COLO668 (cell line): ENCODE data around the gene TMA7B.

ENCODE experiments used
- DNase-seq: peaks from one replicate; lab custom pipeline; 2025; ENCODE audit not compliant: unreplicated experiment; lab: John Stamatoyannopoulos, UW

TMA7B gene

DNA sequence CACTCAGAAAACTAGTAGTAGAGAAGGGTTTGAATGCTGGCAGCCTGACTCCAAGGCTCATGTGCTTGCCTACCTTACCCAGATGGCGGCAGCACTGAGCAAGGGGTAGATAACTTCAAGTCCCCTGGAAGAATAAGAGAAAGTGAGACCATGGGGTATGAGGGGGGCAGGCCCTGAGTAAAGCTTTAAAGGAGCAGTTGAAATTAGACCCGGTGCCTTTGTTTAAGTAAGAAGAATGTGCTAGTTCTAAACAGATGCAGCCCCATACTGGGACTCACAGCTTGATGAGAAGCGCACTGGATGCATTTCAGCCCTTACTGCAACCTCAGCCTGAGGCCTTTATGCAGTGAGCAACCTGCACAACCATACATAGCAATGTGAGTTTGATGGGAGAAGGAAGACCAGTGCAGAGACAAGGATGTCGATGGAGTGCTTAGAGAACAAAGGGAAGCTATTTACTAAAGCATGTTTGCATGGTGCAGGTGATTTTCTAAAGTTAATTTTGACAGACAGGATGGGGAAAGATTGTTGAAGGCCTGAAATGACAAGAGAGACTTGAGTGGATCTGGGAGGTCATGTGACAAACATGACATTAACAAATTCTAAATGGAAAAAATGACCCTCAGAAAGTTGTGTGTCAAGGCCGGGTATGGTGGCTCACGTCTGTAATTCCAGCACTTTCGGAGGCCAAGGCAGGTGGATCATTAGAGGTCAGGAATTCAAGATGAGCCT lies 27.1 kb upstream of the TMA7B start:
- DNase-seq = peak; percentile 61

DNA sequence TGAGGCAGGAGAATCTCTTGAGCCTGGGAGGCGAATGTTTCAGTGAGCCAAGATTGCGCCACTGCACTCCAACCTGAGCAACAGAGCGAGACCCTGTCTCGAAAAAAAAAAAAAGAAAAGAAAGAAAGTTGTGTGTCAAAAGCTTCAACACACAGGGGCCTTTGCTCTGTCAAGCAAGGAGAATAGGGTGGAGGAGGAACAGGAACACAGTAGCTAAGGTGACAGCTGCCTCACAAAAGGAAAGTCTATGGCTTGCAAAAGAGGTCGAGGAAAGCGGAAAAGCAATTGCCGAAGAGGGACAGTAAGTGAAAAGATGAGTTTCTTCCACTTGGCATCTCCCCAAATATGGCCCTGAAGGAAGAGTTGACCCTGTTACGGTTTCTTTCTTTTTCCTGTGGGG lies 26.5 kb upstream of the TMA7B start:
- no peak for DNase-seq

DNA sequence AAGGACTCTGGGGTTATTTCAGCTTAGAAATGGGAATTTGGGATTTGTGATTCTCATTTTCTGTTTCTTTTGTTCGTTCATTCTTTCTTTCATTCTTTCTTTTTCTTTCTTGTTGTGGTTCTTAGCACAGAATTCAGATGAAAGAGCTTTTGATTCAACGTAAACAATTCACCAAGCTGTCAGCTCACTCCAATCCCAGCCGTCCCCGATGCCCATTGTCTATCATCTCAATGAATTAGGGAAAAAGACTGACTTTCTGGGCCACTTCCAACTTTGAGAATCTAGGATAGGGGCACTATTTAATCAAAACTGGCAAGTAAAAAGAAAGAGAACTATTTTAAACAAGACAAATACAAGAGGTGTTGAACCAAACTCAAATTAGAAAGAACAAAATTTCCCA lies 25.1 kb upstream of the TMA7B start:
- DNase-seq = no peak

DNA sequence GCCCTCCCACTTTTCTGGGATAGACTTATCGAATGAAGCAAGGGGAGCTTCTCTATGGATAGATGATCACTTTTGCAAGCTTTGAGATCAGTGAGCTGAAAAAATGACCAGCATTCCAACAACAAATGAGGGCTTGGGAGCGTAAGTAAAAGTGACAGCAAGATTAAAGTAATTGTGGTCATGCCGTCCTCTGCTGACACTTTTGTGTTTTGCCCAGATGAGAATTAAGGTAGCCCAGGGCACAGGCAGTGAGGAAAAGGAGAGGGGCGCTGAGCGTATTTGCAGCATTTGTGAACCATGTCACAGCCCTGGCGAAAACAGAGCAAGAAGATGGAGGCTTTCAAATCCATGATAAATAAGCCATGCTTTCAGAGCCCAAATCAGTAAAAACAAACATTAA lies 24.6 kb upstream of the TMA7B start:
- DNase-seq = no peak

DNA sequence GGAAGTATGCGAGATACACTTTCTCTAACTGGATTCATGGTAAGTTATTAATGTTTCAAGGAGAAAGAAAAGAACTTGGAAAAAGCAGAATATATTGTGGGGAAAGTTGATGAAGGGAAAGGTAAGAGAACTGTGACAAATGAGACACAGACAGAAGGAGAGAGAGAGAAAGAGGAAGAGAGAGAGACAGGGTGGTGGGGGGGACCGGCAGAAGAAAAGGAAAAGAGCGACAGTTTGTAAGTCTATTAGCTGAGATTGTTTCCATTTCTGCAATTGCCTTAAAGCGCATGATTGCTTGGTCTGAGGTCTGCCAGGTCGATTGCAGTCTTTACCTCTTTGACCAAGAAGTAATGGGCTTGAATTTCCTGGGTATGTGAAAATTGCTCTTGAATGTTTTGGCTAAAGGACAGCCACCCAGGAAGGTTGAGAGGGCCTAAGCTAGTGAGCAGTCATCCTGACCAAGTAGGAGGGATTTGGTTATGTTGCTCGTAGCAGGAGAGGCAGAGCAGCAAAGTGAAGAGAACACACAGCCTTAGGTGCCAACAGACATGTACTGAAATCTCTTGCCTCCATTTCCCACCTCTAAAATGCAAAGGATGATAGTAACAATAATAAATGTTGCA lies 23.6 kb upstream of the TMA7B start:
- no peak for DNase-seq

DNA sequence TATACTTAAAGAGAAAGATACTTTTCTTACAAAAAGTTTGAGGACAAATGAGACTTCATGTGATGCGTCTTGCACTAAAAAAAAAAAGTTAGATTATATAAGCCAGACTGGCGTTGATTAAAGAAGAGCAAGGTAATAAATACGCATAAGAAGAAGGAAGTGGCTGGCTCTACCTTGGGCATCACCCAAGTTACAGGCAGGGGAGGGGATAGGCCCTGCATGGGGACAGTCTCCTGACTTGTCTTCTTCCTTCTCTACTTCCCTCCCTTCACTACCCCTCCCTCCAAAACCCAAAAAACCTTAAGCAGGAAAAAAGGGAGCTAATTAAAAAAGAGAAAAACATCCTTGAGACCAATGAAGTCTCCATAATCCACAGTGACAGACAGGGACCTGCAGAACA lies 22.3 kb upstream of the TMA7B start:
- no peak for DNase-seq

DNA sequence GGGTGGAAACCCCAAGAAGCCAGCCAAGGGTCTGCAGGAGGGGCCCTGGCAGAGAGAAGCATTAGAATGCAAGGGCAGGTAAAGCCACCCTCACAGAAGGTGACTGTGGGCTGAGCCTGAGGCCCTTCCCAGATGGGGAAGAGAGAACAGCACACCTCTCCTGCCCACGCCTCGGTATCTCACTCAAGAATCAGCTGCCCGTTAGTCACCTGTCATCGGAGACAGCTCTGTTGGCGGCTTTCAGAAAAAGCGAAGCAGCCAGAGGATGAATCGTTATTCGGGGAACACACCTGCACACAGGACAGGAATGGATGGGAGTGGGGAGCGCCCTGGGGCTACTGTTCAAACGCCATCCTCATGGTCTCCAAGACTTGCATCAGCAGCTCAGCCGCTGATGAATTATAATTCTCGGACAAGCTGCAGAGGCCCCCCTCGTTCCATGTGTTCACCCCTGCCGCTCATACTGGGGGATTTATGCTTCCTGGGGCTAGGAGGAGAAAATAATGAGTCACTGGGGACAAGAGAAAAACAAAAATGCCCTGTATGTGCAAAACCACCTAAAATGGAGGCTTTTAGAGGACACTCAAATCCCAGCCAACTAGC lies 21.6 kb upstream of the TMA7B start:
- peak; percentile 9 for DNase-seq

DNA sequence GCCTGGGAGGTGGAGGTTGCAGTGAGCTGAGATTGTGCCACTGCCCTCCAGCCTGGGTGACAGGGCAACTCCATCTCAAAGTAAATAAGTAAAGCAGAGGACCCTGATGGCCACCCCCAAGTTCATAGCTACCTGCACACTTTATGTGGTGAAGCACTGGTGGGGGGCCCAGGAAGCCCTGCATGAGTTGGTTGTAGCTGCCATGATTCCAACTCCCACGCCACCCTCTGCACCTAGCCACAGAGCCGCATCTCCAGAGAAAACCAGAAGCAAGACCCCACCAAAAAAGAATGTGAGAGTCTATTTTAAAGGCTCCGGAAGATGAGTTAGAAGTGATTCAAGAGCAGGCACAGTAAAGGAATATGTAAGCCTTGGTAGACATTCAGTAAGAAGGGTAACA lies 20.4 kb upstream of the TMA7B start:
- no peak for DNase-seq

DNA sequence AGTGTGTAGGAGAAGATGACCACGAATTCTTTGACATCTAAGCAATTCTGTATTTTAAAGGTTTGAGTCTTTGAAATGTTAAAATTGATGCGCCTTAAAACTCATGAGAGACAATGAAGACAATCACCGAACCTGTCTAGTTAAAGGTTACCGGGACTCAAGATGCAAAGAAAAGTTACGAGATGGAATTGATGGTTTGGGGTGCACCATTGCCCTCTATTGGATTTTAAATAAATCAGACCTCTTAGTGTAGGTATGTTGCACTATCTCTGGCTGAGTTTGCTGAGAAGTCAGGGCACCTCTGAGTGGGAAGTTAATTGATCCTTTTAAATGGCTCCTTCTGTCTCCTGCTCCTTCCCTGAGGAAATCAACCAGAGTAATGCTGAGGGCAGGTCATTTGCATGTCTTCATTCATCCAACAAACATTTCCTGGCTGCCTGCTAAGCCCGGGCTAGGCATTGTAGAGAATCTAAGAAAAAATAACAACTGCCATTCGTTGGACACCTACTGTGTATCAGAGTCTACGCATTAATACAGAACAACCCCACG lies 19.4 kb upstream of the TMA7B start:
- no peak for DNase-seq

DNA sequence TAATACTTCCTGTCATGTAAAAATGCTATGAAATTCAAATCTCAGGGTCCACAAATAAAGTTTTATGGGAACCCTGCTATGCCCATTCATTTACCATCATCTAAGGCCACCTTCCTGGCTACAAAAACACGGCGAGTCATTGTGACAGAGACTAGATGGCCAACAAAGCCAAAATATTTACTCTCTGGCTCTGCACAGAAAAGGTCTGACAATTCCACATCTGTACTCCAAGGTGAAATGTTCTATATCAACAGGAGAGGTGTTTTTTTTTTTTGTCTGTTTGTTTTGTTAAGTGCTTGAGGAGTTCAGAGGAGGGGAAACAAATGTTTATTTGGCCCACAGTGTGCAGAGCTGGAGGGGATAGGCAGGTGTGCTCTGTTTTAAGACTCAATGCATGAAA lies 18.6 kb upstream of the TMA7B start:
- peak; percentile 51 for DNase-seq

DNA sequence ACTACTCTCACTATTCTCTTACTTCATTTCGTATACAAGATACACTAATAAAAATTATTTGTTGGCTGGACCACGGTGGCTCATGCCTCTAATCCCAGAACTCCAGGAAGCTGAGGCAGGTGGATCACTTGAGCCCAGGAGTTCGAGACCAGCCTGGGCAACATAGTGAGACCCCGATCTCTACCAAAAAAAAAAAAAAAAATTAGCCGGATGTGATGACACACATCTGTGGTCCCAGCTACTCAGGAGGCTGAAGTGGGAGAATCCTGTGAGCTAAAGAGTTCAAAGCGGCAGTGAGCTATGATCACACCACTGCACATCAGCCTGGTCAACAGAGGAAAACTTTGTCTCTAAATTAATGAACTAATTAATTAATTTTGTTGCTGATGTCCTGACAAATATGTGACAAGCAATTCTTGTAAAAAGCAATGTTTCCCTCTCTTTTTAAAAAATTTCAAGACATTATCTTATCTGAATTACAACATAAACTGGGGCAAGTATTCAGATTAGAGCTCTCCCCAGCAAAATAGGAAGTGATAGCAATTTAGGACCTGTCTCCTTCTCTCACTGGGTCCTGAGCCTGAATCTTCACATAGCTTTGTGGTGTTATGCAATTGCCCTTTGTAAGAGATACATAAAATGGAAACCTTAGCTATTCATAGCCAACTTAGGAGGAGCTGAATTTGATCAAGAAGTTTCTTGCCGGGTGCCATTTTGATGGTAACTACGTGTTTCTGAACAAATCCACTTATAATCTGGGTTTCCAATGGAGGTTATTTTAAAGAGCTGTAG lies 17.6 kb upstream of the TMA7B start:
- DNase-seq = no peak

DNA sequence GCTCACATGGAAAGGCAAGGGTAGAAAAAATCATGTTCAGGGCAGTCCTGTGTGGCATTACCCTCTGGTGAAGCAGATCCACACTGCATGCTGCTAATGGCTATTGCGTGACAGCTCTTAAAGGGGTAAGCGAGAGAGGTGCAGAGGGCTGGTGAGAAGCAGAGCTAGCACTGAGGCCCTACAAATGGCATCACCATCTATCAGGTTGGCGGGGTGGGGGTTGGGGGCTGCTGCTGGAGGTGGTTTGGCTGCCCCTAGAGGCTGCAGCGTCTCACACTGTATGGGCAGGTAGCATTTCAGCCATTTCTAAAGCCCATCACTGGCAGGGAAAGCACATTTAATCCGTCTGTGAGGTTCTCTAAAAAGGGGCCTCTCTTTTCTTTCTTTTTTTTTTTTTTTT lies 16.9 kb upstream of the TMA7B start:
- peak; percentile 30 for DNase-seq

DNA sequence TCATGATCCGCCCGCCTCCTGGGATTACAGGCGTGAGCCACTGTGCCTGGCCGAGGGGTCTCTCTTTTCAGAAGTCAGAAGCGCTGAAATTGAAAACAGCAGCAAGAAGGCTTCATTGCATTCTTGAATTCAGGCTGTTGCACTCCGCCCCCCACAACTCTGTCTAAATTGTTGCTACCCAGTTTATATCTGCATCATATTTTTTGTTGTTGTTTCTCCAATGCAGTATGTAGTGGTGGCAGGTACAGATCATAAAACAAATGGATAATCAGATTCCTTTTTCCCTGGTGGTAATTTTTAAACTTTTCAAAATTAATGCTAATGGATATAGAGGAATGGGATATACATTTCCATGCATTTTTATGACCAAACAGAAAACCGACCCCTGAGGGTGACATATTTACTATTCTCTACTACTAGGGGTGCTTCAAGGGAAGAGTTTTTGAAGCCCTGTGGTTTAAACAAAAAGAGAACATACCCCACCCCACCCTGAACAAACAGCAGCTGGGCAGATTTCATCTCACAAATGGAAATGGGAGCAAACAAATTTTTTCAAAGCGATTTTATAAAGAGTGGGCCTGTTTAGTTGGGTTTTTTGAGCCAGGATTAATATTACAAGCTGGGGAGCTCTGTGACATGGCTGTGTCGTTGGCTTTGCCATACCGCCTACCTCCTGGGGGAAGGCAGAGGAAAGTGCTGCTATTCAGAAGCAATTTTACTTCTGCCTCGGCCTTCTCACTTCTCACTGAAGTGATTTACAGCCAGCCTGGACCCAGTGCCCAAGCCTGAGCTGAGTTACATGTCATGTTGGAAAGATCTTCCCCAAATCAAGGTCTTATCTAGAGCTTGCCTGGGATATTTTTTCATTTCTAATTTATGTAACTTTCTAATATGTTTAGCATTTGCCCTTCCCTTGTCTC lies 16.0 kb upstream of the TMA7B start:
- peak; percentile 14 for DNase-seq

DNA sequence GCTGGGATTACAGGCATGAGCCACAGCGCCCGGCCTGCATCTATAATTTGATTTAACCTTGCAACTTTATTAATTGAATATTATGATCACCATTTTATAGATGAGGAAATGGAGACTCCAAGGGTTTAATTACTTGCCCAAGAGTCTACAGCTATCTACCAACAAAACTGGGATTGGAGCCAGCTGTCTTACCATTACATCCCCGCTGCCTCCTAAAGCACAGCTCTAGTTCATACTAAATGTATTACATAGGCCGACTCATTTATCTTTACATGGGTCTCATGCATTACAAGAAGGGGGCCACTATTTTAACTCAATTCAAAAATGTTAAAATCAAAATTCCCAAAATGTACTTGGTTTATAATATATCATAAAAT lies 14.1 kb upstream of the TMA7B start:
- DNase-seq = no peak

DNA sequence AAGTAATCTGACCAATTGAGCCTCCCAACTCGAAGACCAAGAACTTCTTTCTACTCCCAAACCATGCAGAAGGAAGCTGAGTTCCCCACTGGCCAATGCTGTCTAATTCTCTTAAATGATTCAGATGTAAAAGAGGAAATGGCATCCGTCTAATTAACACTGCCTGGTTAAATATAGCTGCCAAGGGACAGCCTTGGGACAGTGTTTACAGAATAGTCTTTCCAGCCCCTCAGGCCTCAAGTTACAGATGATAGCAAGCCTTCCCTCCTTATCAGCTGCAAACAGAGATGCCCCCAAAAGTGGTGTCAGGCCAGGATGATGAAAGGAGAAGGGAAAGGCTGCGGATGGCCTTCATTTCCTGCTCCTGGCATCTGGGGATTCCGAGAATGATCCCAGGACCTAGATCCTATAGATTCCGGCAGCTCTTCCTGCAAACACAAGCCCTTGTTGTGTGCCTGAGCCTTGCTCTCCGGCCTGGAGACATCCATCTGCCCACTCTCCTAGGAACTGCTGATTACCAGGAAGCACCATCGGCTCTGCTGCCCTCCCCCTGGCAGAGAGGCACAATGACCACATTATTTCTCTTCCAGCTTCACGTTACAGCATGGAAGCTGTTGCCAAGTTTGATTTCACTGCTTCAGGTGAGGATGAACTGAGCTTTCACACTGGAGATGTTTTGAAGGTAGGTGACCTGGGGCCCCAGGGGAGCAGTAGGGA lies 13.5 kb upstream of the TMA7B start:
- DNase-seq = peak; percentile 58

DNA sequence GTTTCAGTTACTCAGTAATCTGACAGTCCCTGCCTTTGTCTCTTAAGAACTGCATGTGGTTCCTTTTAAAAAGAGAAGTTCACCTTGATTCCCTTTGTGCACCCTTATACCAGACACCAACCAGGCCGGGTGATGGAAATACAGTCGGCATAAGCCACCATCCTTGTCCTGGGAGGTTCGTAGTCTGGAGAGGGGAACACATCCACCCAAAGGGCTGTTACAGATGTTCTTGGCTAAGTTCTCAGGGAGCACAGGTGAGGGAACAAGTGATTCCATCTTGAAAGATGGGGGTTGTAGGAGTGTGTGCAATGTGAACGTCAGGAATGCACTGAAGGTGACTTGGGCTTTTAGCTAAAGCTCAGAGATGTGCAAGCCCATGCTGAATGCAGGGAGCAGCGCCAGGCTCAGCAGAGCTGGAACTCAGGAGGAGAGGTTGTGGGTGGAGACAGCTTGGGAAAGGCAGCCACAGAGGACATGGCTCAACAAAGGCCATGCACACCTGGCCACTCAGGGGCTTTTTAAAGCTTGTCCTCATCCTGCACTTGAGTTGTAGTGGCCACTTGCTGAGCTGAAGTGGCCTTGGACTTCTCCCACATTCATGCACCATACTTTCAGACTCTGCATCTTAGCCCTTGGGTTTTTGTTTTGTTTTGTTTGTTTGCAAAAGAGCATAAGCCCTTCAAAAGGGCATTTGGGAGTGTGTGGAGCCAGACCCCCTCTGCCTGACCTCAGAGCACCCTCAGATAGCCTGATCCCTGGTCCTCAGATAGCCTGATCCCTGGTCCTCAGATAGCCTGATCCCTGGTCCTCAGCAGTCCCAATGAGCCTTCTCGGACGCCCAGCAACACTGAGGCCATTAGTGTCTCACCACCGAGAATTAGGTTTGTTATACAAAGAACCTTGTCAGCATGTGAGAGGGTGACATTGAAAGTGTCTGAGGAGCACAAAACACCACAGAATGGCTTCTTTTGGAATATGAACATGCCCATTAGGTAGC lies 12.7 kb upstream of the TMA7B start:
- DNase-seq = peak; percentile 52

DNA sequence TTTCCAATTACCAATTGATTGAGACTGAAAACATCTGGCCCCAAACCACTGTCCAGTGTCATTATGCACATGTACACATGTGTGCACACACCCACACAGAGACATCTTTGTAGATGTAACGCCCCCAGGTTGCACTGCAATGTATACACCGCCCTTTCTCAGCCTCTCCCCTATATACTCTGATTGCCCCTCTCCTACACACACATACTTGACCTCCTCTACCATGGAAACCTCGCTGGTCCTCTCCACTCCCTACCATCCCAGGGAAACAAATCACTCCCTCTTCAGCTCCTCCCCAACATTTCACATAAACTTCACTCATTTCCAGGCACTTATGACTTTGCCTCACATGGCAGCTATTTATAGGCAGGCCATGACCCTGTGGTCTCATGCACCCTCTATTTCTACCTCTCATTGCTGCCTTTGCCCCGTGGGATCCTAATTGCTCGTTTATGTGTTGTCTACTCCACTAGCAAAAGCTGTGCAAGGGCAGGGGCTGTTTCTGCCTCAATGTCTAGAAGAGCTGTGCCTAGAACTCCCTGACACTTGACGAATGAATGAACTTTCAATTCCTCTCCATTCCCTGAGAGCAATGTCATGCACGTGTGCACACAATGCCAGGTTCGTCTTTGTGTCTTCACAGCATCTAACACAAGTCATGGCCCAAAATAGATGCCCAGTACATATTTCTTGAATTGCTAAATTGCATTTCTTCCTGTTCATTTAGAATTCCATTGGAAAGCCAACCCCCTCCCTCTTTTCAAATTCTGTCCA lies 10.0 kb upstream of the TMA7B start:
- no peak for DNase-seq
